ENCODE data around the gene ENTHD1. TPM values are rescaled to one million over a fixed set of nuclear protein-coding genes. Genes with fewer than 3 reads are reported as not detected.

Gene ENTHD1
- total and polyA plus RNA-seq, 10 of the 15 experiments (the other 5 are each of a cell fraction or from before 2014, with no cell fraction given): 0.09 to 0.52 (median 0.21) TPM; not detected in 1

- TF ChIP-seq ZNF687 (IDR thresholded peaks at IDR 0.05): no peak
- TF ChIP-seq GATAD2B (conservative IDR thresholded peaks at IDR 0.05; ENCODE audit: low read depth): no peak
Observed at GRCh38 chr22:39917197-39917643, 23.7 kb upstream of the ENTHD1 start (continued).

- CTCF ChIA-PET: interaction anchor here (0.8 to 1.4 kb wide), 6 partner anchors 10 to 78 kb away, joined by 3 to 8 read pairs (median 3); no protein-coding TSS in a partner anchor
- Histone ChIP-seq H3K27ac (ENCODE audit: control insufficient read depth, insufficient read depth) (no peak overlapping the region), H3K9ac (ENCODE audit: control insufficient read depth, insufficient read depth, low read length) (no peak overlapping the region), H3K36me3 (ENCODE audit: control insufficient read depth in 2 of 2, insufficient read depth in 2 of 2, low read length in 1 of 2) (peaks cover 6 to 11% of the 10 kb centered on the region in 2 experiments), H3K4me2 (ENCODE audit: control insufficient read depth, insufficient read depth) (no peak overlapping the region), H3K4me1 (ENCODE audit: control insufficient read depth, insufficient read depth, low read length) (peaks cover 15% of the 10 kb centered on the region), H3K27me3 (replicated peaks in 1 of 2; ENCODE audit: control insufficient read depth in 2 of 2, insufficient read depth in 2 of 2, low read length in 1 of 2) (no peaks in the 10 kb centered on the region), H3K79me2 (ENCODE audit: control insufficient read depth, insufficient read depth, low read length) (peaks cover 90% of the 10 kb centered on the region), H4K20me1 (ENCODE audit: control insufficient read depth, insufficient read depth) (no peaks in the 10 kb centered on the region), H2AFZ (ENCODE audit: control insufficient read depth, low read depth, low read length) (no peak overlapping the region), H3K4me3 (no peak overlapping the region), H3K9me3 (replicated peaks; ENCODE audit: control insufficient read depth, insufficient read depth, low read length) (no peaks in the 10 kb centered on the region)
- SMC1A ChIA-PET (ENCODE audit: uncharacterized antibody, unreplicated experiment): interaction anchor here (1.1 to 4.5 kb wide), 6 partner anchors 9 to 107 kb away, joined by 3 to 34 read pairs (median 9); no protein-coding TSS in a partner anchor
- DNase-seq (ENCODE audit: low read depth, low spot score) (no peak), FAIRE-seq (no peak), ATAC-seq (no peak)
- intact Hi-C loops (cut with micrococcal nuclease; ENCODE audit: unreplicated experiment): no loop called here
- BruUV-seq (replicated peaks): no TSS peak
- in situ Hi-C loops (cut with MboI): no loop called here
- RAD21 ChIA-PET (ENCODE audit: unreplicated experiment): interaction anchor here (0.8 to 2.3 kb wide), 4 partner anchors 17 to 120 kb away, joined by 3 to 7 read pairs (median 4); no protein-coding TSS in a partner anchor
- POLR2A ChIA-PET: interaction anchor here (1.1 to 2.1 kb wide), 5 partner anchors 9 to 151 kb away, joined by 3 to 7 read pairs (median 5); no protein-coding TSS in a partner anchor
- WGBS (ENCODE audit: insufficient coverage, insufficient replicate concordance, low lambda C conversion rate, missing lambda C conversion rate): 100% methylated on average over 3 of the region's 3 CpGs
- no peak for TF ChIP-seq CREB1 (IDR thresholded peaks at IDR 0.05; ENCODE audit: low read depth)
- TF ChIP-seq, protein P1, sequence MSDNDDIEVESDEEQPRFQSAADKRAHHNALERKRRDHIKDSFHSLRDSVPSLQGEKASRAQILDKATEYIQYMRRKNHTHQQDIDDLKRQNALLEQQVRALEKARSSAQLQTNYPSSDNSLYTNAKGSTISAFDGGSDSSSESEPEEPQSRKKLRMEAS (IDR thresholded peaks at IDR 0.05; ENCODE audit: low read depth, low read length): no peak
- TF ChIP-seq, protein P2, sequence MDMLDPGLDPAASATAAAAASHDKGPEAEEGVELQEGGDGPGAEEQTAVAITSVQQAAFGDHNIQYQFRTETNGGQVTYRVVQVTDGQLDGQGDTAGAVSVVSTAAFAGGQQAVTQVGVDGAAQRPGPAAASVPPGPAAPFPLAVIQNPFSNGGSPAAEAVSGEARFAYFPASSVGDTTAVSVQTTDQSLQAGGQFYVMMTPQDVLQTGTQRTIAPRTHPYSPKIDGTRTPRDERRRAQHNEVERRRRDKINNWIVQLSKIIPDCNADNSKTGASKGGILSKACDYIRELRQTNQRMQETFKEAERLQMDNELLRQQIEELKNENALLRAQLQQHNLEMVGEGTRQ (IDR thresholded peaks at IDR 0.05; ENCODE audit: borderline replicate concordance, low read depth, low read length): no peak
- no peak for TF ChIP-seq FOXK2 (IDR thresholded peaks at IDR 0.05)
- no peak for TF ChIP-seq POLR2AphosphoS5 (IDR thresholded peaks at IDR 0.05; ENCODE audit: low read length)
- no peak for TF ChIP-seq ZNF24 (IDR thresholded peaks at IDR 0.05)
- no peak for TF ChIP-seq ZBTB11 (CRISPR knock-in tag; IDR thresholded peaks at IDR 0.05)
- no peak for TF ChIP-seq ZNF207 (IDR thresholded peaks at IDR 0.05; ENCODE audit: borderline replicate concordance)
- no peak for TF ChIP-seq BCL11A (IDR thresholded peaks at IDR 0.05; ENCODE audit: low read depth, low read length)
- TF ChIP-seq TBL1XR1 (IDR thresholded peaks at IDR 0.05; ENCODE audit: low read depth, low read length): no peak
- TF ChIP-seq BMI1 (IDR thresholded peaks at IDR 0.05; ENCODE audit: borderline replicate concordance): no peak
- TF ChIP-seq ZNF622 (IDR thresholded peaks at IDR 0.05): no peak
- TF ChIP-seq KDM1A (IDR thresholded peaks at IDR 0.05; ENCODE audit: borderline replicate concordance): no peak
Observed at GRCh38 chr22:39916496-39916895, 22.9 kb upstream of the ENTHD1 start.

All from GM12878 (cell line).